Mesendoderm (in vitro differentiated cells): ENCODE measurements around the gene TPPP2.
"Not testable (repeated sequence)": the region's sequence is repeated elsewhere in the genome, so short reads cannot be mapped to it uniquely, and the experiment has no call there.

Experiments used
- DNase-seq: peaks from one replicate; pipeline ENCODE4 v3.0.0; 2013
- H2AK5ac ChIP-seq: 2 replicates; pipeline ENCODE4 v1.6.1; 2013; ENCODE audit warnings: low read length, inconsistent platforms
- H2BK120ac ChIP-seq: 2 replicates; pipeline ENCODE4 v1.6.1; 2013; ENCODE audit warnings: low read depth, mild to moderate bottlenecking, low read length, moderate library complexity, mixed read lengths
- H2BK15ac ChIP-seq: replicated peaks from 2 replicates; pipeline ENCODE4 v1.6.1; 2013; ENCODE audit warnings: low read depth, mild to moderate bottlenecking, moderate library complexity
- H2BK5ac ChIP-seq: 2 replicates; pipeline ENCODE4 v1.6.1; 2013; ENCODE audit warnings: low read length, inconsistent platforms
- H3K18ac ChIP-seq: 2 replicates; pipeline ENCODE4 v1.6.1; 2013; ENCODE audit warnings: mild to moderate bottlenecking, low read length, mixed read lengths
- H3K23ac ChIP-seq: one replicate; pipeline ENCODE4 v1.6.1; 2013; ENCODE audit warnings: low read length
- H3K27ac ChIP-seq: 2 replicates; pipeline ENCODE4 v1.5.1; 2013; ENCODE audit warnings: low read depth, mild to moderate bottlenecking, inconsistent platforms, low read length, moderate library complexity
- H3K27me3 ChIP-seq: 2 replicates; pipeline ENCODE4 v1.6.1; 2013; ENCODE audit warnings: low read length, control low read depth, mild to moderate bottlenecking, inconsistent platforms; ENCODE audit not compliant: insufficient read depth, poor library complexity
- H3K36me3 ChIP-seq: 2 replicates; pipeline ENCODE4 v1.6.1; 2013; ENCODE audit warnings: low read length, inconsistent platforms; ENCODE audit not compliant: control insufficient read depth, insufficient read depth
- H3K4ac ChIP-seq: one replicate; pipeline ENCODE4 v1.6.1; 2013; ENCODE audit warnings: low read depth, mild to moderate bottlenecking, low read length, moderate library complexity
- H3K4me1 ChIP-seq: 2 replicates; pipeline ENCODE4 v1.6.1; 2013; ENCODE audit warnings: low read depth, low read length, inconsistent platforms; ENCODE audit not compliant: control insufficient read depth
- H3K4me2 ChIP-seq: 2 replicates; pipeline ENCODE4 v1.6.1; 2013; ENCODE audit warnings: low read length
- H3K4me3 ChIP-seq: 2 replicates; pipeline ENCODE4 v1.5.1; 2013; ENCODE audit warnings: mild to moderate bottlenecking, low read length
- H3K56ac ChIP-seq: one replicate; pipeline ENCODE4 v1.6.1; 2013; ENCODE audit warnings: low read length
- H3K79me1 ChIP-seq: 2 replicates; pipeline ENCODE4 v1.6.1; 2013; ENCODE audit warnings: low read length, inconsistent platforms
- H3K79me2 ChIP-seq: 2 replicates; pipeline ENCODE4 v1.6.1; 2013; ENCODE audit warnings: mild to moderate bottlenecking, low read length; ENCODE audit not compliant: control insufficient read depth, insufficient read depth
- H3K9ac ChIP-seq: 2 replicates; pipeline ENCODE4 v1.6.1; 2013; ENCODE audit warnings: low read length, inconsistent platforms
- H4K5ac ChIP-seq: one replicate; pipeline ENCODE4 v1.6.1; 2013; ENCODE audit warnings: low read length
- H4K8ac ChIP-seq: one replicate; pipeline ENCODE4 v1.6.1; 2013; ENCODE audit warnings: low read depth, mild to moderate bottlenecking, control low read depth, low read length, moderate library complexity
- WGBS: extraction: QIAGEN DNeasy Blood & Tissue Kit; methylation state at CpG from one replicate; pipeline ENCODE4 v1.1.7; 2013; ENCODE audit warnings: low lambda C conversion rate, missing lambda C conversion rate; ENCODE audit not compliant: insufficient coverage; ENCODE audit errors: extremely low coverage; 5-methylcytosine and 5-hydroxymethylcytosine counted together

Gene TPPP2

GRCh38 chr14:21039585-21040369 is 9.8 kb downstream of the TPPP2 start:
- no peak overlapping the region for H2BK120ac ChIP-seq
- H3K4me1 ChIP-seq: peaks cover 5% of the 10 kb centered on the region
- H3K56ac ChIP-seq: peak overlapping the region; percentile 26
- H3K36me3 ChIP-seq: no peaks in the 10 kb centered on the region
- H3K4me2 ChIP-seq: no peak overlapping the region
- H4K5ac ChIP-seq: no peak overlapping the region
- WGBS: no CpG with 5 or more reads among the region's 8 CpGs
- no peak overlapping the region for H2AK5ac ChIP-seq
- no peaks in the 10 kb centered on the region for H3K79me2 ChIP-seq
- no peak overlapping the region for H3K23ac ChIP-seq
- H3K27me3 ChIP-seq: no peaks in the 10 kb centered on the region
- no peak overlapping the region for H3K4ac ChIP-seq
- H3K4me3 ChIP-seq: no peak overlapping the region
- H3K79me1 ChIP-seq: no peaks in the 10 kb centered on the region
- no peak overlapping the region for H3K18ac ChIP-seq
- DNase-seq: peak; percentile 86
- H3K27ac ChIP-seq: no peak overlapping the region
- no peak overlapping the region for H4K8ac ChIP-seq
- no peak overlapping the region for H2BK5ac ChIP-seq
- no peak overlapping the region for H3K9ac ChIP-seq
- H2BK15ac ChIP-seq: no peak overlapping the region

GRCh38 chr14:21040370-21040925 is 10.4 kb downstream of the TPPP2 start:
- Histone ChIP-seq H2BK15ac (no peak overlapping the region), H4K5ac (no peak overlapping the region), H2BK120ac (no peak overlapping the region), H3K27ac (no peak overlapping the region), H3K27me3 (no peaks in the 10 kb centered on the region), H3K4me3 (no peak overlapping the region), H3K56ac (no peak overlapping the region), H2BK5ac (no peak overlapping the region), H3K79me1 (no peaks in the 10 kb centered on the region), H3K18ac (no peak overlapping the region), H3K79me2 (no peaks in the 10 kb centered on the region), H3K4me2 (no peak overlapping the region), H3K9ac (no peak overlapping the region), H3K36me3 (no peaks in the 10 kb centered on the region), H3K4ac (no peak overlapping the region), H2AK5ac (no peak overlapping the region), H4K8ac (no peak overlapping the region), H3K23ac (no peak overlapping the region), H3K4me1 (peaks cover 5% of the 10 kb centered on the region)
- DNase-seq: no peak
- no CpG with 5 or more reads among the region's 8 CpGs for WGBS

GRCh38 chr14:21040941-21041340 is 10.9 kb downstream of the TPPP2 start:
- H3K4me3 ChIP-seq, H4K8ac ChIP-seq, H3K4me1 ChIP-seq, H3K23ac ChIP-seq, H2BK120ac ChIP-seq, H3K36me3 ChIP-seq, H3K79me2 ChIP-seq, H3K4me2 ChIP-seq, H2AK5ac ChIP-seq, H3K9ac ChIP-seq, H3K56ac ChIP-seq, H2BK15ac ChIP-seq, H2BK5ac ChIP-seq, H3K18ac ChIP-seq, H3K27ac ChIP-seq, H4K5ac ChIP-seq, H3K27me3 ChIP-seq, H3K79me1 ChIP-seq, H3K4ac ChIP-seq, DNase-seq: not testable (repeated sequence)
- WGBS: no CpG with 5 or more reads among the region's 3 CpGs

DNA sequence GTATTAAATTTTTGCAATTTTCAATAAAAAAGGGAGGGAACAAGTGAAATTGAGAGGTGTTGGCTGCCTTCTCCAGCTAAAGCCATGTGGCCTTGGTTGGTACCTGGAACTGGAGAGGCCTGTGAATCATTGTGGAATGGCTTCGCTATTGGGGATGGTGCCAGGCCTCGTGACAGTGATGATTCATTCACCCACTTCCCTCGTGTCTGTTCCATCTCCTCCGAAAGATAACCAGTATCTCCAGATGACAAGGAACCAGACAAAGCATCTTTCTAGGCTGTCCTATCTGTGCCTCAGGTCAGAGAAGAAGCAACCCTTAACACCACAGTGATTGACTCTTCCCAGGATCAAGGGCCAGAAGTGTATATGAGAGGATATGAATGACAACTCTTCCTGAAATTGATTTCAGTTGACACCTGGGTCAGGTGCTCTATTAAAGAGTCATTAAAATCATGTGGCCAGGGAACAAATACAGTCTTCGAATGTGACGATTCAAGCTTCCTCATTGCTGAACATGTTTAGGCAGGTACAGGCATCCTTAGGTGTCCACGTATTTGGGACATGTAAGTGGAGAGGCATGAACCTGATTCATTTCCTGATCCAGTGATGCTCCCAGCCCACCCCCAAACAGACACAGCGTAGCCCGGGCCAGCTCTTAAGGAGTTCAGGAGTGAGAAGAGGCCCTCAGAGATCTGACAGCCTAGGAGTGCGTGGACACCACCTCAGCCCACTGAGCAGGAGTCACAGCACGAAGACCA is 11.8 kb downstream of the TPPP2 start, which contains the start of gene RNASE7:
Gene RNASE7 (plus strand): TSS at position 687 of the 758 bp plus-strand sequence. CDS start 631 bp downstream, outside the sequence.
- H3K4me2 ChIP-seq: no peak within 1 kb of the TSS
- no peaks in the 10 kb centered on the region for H3K79me1 ChIP-seq
- WGBS: no CpG with 5 or more reads among the region's 11 CpGs
- no peak within 1 kb of the TSS for H2BK120ac ChIP-seq
- H4K8ac ChIP-seq: no peak within 1 kb of the TSS
- H4K5ac ChIP-seq: no peak within 1 kb of the TSS
- no peak within 1 kb of the TSS for H2AK5ac ChIP-seq
- H3K4ac ChIP-seq: no peak within 1 kb of the TSS
- no peak within 1 kb of the TSS for H3K4me3 ChIP-seq
- no peak within 1 kb of the TSS for H2BK15ac ChIP-seq
- H3K56ac ChIP-seq: no peak within 1 kb of the TSS
- H3K36me3 ChIP-seq: no peaks in the 10 kb centered on the region
- H3K79me2 ChIP-seq: no peaks in the 10 kb centered on the region
- H3K9ac ChIP-seq: no peak within 1 kb of the TSS
- peaks cover 5% of the 10 kb centered on the region for H3K4me1 ChIP-seq
- no peak within 1 kb of the TSS for H2BK5ac ChIP-seq
- H3K27me3 ChIP-seq: no peaks in the 10 kb centered on the region
- H3K18ac ChIP-seq: no peak within 1 kb of the TSS
- no peak within 1 kb of the TSS for H3K23ac ChIP-seq
- DNase-seq: no peak
- no peak within 1 kb of the TSS for H3K27ac ChIP-seq

- no peak overlapping the region for H2BK5ac ChIP-seq
- no peaks in the 10 kb centered on the region for H3K27me3 ChIP-seq
- H3K4ac ChIP-seq: no peak overlapping the region
- no peak overlapping the region for H3K18ac ChIP-seq
- peaks cover 5% of the 10 kb centered on the region for H3K4me1 ChIP-seq
- no peak overlapping the region for H4K8ac ChIP-seq
- WGBS: no CpG with 5 or more reads among the region's 8 CpGs
- no peak overlapping the region for H3K4me2 ChIP-seq
- no peak overlapping the region for H2BK15ac ChIP-seq
- no peak overlapping the region for H3K23ac ChIP-seq
- no peak overlapping the region for H4K5ac ChIP-seq
- no peak overlapping the region for H3K27ac ChIP-seq
- H3K36me3 ChIP-seq: no peaks in the 10 kb centered on the region
- no peak overlapping the region for H3K4me3 ChIP-seq
- no peaks in the 10 kb centered on the region for H3K79me1 ChIP-seq
- H3K56ac ChIP-seq: no peak overlapping the region
- H2AK5ac ChIP-seq: no peak overlapping the region
- DNase-seq: no peak
- H3K79me2 ChIP-seq: no peaks in the 10 kb centered on the region
- no peak overlapping the region for H3K9ac ChIP-seq
- H2BK120ac ChIP-seq: no peak overlapping the region
Measured at GRCh38 chr14:21042918-21043317, 12.9 kb downstream of the TPPP2 start.
